Measurements from ENCODE around the gene TRIP13.

The TRIP13 gene

DNA sequence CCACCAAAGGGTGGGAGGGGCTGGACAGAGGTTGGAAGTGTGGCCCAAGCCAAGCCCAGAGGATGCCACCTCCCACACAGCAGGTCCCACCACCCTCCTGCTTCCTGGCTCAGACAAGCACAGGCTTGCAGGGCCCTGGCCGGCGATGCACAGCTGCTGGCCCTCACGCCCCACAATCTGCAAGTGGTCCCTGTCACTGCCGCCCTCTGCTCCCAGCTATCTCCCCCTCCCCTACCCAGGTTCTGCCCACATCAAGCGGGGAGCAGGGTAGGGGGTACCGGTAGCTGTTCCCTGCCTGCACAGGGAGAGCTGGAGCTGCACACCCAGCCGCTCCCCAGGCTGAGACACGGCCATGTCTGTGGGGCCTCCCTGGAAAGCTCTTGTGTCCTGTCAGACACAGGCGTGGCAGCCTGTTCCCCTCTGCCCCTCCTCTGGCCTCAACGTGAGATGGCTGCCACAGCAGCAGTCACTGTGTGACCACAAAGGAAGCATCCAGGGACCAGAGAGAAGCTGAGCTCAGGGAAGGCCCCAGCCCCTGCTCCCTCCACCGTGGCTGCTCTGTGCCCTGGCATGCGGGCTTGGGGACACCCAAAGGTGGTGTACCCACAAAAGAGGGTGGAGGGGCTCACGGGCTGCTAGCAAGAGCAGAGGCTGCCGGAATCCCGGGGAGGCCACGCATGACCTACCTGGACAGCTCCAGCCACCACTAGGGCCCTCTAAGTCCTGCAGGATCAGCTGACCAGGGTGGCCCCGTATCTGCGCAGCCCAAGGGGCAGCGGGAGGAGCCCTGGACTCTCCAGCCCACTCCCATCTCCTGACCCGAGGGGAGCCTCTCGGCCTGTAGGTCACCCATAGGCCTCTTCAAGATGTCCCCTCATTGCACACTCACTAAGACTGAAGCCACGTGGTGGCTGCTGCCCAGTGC, 31.0 kb upstream of the TRIP13 start:
- Histone ChIP-seq H3K27me3 (no peaks in the 10 kb centered on the region), H3K36me3 (peaks cover 40% of the 10 kb centered on the region)

DNA sequence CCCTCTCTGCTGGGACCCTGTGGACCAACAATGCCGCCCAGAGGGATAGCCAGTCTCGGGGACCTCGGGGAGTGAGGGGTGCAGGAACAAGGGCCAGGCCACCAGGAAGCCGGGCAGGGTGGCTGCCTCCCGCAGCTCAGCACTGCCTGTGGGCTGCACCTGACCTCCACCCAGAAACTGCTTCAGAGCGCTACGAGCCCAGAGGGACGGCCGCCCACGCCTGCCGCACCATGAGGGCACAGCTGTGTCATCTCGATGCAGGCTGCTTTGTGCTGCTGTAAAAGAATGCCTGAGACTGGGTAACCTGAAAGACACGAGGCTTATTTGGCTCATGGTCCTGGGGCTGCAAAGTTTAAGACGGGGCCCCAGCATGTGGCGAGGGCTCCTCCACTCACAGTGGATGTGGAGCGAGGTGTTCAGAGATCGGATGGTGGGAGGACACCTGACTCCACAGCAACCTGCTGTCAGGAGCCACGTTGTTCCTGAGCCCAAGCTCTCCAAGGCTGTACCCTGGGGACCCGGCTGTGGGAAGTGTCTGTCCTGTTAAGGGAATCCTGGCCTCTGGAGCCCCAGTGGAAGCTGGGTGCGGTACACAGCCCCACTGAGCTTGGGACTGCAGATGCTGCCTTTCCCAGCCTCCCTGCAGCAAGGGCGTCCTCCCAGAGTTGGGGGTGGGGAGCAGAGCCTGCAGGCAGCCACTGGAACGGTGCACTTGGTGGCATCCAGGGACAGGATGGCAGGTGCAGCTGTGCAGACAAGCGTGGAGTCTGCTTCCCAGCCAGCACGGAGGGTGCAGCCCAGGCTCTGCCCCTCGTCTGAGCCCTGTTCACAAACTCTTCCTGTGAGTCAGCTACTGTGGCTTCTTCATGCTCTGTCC, 30.1 kb upstream of the TRIP13 start:
- DNase-seq = peak; percentile 81
- Histone ChIP-seq H3K9me3 (no peaks in the 10 kb centered on the region), H3K4me3 (ENCODE audit: low read depth, low read length) (no peak overlapping the region), H3K27me3 (no peaks in the 10 kb centered on the region), H3K4me1 (peaks cover 3% of the 10 kb centered on the region; the same call in 1 of the 2 replicates), H3K36me3 (peaks cover 48% of the 10 kb centered on the region)
- TF ChIP-seq, protein P1, sequence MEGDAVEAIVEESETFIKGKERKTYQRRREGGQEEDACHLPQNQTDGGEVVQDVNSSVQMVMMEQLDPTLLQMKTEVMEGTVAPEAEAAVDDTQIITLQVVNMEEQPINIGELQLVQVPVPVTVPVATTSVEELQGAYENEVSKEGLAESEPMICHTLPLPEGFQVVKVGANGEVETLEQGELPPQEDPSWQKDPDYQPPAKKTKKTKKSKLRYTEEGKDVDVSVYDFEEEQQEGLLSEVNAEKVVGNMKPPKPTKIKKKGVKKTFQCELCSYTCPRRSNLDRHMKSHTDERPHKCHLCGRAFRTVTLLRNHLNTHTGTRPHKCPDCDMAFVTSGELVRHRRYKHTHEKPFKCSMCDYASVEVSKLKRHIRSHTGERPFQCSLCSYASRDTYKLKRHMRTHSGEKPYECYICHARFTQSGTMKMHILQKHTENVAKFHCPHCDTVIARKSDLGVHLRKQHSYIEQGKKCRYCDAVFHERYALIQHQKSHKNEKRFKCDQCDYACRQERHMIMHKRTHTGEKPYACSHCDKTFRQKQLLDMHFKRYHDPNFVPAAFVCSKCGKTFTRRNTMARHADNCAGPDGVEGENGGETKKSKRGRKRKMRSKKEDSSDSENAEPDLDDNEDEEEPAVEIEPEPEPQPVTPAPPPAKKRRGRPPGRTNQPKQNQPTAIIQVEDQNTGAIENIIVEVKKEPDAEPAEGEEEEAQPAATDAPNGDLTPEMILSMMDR (IDR thresholded peaks at IDR 0.05; ENCODE audit: low read depth, low read length) = no peak

More for the DNA sequence above, 31.0 kb upstream of the TRIP13 start:
- TF ChIP-seq, protein P1 (IDR thresholded peaks at IDR 0.05; ENCODE audit: low read depth, low read length) = no peak
- DNase-seq = no peak
- Histone ChIP-seq H3K4me1 (peaks cover 8% of the 10 kb centered on the region; the same call in 1 of the 2 replicates), H3K4me3 (ENCODE audit: low read depth, low read length) (no peak overlapping the region), H3K9me3 (no peaks in the 10 kb centered on the region)

DNA sequence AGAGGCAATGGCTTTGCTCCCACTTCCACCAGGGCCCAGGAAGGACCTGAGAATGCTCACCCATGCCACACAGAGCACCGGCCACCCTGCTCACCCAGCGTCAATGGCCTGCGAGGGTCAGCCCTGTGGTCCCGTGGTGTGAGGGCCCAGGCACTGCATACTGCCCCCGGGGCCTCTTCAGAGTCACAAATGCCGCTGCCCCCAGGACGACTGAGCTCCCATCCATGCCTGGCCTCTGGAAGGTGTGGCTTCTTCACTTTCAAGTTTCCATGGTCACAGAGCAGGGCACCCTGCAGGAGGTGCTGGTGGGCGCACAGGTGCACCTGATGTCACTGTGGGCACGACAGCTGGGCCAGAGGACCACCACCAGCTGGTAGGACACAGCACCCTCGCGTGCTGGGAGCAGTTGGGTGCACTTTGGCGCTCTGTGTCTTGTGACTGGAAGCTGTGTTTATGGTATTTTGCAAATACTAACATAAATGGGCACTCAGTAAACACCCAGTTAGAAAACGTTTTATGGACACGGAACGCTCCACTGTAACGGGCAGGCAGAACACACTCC, 29.4 kb upstream of the TRIP13 start:
- peaks cover 56% of the 10 kb centered on the region for H3K36me3 ChIP-seq
- H3K4me3 ChIP-seq (ENCODE audit: low read depth, low read length) = no peak overlapping the region
- H3K4me1 ChIP-seq = peaks cover 3% of the 10 kb centered on the region; the same call in 1 of the 2 replicates
- TF ChIP-seq, protein P1 (IDR thresholded peaks at IDR 0.05; ENCODE audit: low read depth, low read length) = 0 out of 2 replicates have a peak, but pooled peaks have one; percentile 10
- H3K27me3 ChIP-seq = no peaks in the 10 kb centered on the region
- H3K9me3 ChIP-seq = no peaks in the 10 kb centered on the region
- DNase-seq = no peak

DNA sequence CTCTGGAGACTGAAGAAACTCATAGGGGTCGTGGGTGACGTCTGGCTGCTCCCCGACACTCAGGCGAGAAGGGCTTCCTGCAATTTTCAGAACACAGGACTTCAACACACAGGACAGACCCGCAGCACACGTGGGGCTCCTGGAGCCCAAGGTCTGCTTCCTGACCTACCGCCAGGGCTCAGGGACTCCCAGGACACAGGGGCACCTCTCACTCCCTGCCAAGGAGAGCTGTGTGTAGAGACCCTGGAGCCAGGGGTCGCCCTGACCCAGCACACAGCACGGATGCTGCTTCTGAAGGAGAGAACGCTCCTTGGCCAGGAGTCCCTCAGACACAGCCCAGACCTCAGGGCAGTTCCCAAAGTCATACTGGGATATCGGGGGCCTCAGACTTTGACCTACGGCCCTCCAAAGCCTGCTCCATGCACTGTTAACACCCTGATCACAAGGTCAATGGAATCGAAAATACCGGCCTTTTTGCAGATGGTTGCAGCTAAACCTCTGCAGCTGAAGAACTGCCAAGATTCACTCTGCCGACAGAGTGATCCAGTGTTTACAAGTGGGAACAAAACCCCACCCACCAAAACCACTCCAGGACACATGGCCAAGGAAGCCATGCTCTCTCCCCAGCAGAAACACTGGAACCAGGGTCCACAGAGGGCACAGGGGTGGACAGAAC, 28.1 kb upstream of the TRIP13 start:
- Histone ChIP-seq H3K4me1 (peaks cover 3% of the 10 kb centered on the region; the same call in 1 of the 2 replicates), H3K27me3 (no peaks in the 10 kb centered on the region), H3K36me3 (peaks cover 68% of the 10 kb centered on the region), H3K9me3 (no peaks in the 10 kb centered on the region), H3K4me3 (ENCODE audit: low read depth, low read length) (no peak overlapping the region)
- DNase-seq = no peak
- TF ChIP-seq, protein P1 (IDR thresholded peaks at IDR 0.05; ENCODE audit: low read depth, low read length) = no peak

DNA sequence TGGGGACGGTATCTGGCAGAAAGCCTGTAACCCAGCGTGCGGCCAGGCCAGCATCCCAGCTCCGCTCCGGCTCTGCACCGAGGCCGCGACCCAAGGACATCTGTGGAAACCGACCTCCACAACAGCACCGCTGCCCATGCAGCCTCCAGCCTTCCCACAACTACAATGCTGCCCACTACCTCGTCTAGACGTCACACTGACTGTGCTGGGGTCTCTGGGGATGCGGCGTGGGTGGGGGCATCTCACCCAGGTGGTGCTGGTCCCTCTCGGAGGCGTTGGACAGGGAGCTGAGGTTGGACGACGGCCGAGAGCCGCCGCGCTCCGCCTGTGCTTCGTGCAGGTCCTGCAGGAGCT, 27.5 kb upstream of the TRIP13 start:
- TF ChIP-seq, protein P1 (IDR thresholded peaks at IDR 0.05; ENCODE audit: low read depth, low read length) = no peak
- Histone ChIP-seq H3K4me1 (peaks cover 3% of the 10 kb centered on the region; the same call in 1 of the 2 replicates), H3K4me3 (ENCODE audit: low read depth, low read length) (no peak overlapping the region), H3K36me3 (peaks cover 73% of the 10 kb centered on the region), H3K9me3 (no peaks in the 10 kb centered on the region), H3K27me3 (no peaks in the 10 kb centered on the region)
- no peak for DNase-seq

Data from BE2C (cell line).